HPDE6-E6E7 (cell line): Measurements from ENCODE around the gene HIVEP3.
A peak's percentile ranks its signal among the peaks of the same experiment; 100 is the strongest.

Experiments
- DNase-seq: peaks from one replicate; pipeline ENCODE4 v3.0.0; 2011; ENCODE audit warnings: missing footprints; ENCODE audit errors: extremely low spot score

Gene HIVEP3

DNA sequence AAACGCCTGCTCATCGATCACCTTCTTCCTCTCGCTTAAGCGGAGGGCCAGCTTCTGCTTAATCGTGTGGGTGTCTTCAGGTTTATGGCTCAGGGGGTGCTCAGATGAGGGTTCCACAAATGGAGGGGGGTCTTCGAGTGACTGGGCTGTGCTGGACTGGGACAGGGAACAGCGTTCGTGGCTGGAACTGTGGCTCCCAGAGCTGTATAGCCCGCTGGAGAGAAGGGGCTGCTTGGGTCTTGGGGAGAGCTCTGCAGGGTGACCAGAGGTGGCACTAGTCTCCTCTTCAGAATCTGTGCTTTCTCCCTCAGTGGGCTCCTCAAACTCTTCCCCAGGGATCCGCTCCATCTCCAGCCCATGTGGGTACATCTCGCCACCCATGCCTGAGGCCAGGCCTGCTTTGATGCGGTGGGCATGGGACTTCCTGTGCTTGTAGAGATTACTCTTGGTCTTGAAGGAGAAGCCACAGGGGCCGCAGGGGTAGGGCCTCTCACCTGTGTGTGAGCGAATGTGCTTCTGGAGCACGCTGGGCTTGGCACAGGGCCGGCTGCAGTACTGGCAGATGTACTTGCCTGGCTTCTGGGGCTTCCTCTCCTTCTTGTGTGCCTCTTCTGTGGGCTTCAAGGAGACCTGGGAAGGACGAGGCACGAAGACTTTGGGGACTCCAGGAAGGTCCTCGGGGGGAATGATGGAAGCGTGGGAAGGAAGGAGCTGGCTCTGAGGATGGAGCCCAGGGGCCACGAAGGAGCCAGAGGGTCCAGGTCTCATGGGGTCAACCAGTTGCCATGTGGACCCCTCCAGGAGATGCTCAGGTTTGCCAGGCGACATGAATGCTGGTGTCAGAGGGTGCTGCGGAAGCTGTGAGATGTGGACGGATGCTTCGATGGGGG, 334.8 kb downstream of the HIVEP3 start:
- DNase-seq: no peak

DNA sequence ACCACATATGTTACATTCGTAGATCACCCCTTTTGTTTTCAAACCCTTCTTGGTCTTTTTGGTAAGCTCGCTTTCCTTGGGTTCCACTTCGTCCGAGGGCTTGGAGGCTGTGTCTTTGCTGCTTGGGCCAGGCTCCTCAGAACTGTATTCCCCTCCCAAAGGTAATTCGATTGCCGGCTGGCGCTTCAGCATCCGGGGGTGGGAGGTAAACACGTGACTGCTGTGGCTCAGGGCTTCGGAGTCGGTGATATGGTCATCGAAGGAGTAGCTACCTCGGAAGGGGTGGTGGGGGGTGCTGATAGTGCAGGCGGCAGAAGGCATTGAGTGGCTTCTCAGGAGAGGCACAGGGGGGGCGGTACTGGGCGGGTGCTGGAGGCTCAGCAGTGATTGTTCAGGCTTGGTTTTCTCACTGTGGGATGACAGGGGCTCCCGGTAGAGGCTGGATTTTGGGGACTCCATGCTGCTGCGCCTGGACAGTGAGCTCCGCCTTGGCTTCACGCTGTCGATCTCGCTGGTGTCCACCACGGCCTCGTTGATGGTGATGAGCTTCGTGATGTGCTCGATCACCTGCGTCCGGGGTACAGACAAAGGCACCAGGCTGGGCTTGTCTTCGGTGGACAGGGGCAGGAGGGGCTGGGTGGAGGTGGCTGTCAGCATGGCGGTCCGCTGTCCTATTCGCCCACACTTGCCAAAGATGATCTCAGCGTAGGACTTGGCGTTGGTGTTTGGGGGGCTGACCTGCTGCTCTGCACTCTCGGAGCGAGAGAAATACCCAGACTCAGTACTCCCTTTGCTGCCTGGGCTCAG, 335.7 kb downstream of the HIVEP3 start:
- DNase-seq: no peak

DNA sequence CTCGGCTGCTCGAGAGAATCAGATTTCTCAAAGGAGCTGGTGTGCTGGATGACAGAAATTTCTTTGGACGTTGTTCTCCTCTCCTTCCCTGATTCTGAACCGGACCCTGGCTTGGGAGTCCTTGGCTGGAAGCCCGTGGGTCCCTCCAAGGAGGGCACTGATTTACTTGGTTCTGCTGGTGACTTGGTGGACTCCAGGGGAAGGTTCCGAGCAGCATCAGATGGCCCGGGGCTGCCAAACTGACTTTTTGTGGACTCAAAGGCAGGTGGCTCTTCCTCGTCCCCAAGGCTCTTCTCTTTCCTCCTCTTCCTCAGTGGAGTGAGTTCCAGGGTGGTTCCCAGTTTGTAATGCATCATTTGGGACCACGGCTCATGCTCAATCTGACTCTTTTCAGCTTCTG, 336.4 kb downstream of the HIVEP3 start:
- no peak for DNase-seq

DNA sequence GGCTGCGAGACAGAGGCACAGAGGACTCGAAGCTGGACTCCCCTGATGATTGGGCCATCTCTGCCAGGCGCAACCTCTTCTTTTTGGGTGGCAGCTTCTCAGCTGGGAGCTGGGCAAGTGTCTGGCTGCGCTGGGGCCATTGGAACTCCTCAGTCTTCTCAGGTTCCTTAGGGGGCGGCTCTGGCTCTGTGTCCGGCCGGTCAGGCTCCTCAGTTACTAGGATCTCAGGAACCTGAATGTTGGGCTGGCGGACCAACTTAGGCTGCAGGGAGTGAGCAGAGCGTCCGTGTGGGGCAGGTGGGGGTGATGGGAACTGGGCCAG, 336.8 kb downstream of the HIVEP3 start:
- no peak for DNase-seq

DNA sequence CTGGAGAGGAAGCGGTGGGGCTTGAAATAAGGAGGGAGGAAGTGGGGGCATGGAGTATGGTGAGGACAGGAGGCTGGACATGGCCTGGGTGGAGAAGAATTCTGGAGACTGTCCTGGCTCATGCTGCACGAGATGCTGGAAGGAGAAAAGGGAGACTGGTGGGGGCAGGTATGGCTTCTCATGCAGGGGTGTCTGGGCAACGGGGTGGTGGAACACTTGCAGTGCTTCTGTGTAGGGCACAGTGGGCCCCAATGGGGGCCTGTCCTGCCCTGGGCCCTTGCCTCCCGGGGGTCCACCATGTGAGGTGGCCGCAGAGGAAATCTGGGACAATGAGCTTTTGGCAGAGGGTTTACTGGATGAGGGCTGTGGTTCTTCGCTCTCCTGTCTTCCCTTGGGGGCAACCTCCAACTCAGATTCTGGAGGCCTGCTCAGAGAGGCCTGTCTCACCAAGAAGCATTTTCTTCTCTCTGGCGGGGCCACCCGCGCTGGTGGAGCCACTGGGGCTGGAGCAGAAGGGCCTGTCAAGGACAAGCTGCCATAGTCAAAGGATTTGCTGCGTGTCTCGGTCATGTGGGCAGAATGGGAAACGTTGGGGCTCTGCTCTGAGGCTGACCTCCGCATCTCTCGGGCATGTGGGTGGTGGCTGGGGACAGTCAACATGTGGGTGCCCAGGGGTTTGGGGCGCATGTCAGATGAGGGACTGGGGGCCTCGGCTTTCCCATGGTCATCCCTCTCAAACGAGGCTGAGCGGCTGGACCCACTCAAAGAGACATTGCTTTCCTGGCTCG, 337.3 kb downstream of the HIVEP3 start:
- DNase-seq: no peak

DNA sequence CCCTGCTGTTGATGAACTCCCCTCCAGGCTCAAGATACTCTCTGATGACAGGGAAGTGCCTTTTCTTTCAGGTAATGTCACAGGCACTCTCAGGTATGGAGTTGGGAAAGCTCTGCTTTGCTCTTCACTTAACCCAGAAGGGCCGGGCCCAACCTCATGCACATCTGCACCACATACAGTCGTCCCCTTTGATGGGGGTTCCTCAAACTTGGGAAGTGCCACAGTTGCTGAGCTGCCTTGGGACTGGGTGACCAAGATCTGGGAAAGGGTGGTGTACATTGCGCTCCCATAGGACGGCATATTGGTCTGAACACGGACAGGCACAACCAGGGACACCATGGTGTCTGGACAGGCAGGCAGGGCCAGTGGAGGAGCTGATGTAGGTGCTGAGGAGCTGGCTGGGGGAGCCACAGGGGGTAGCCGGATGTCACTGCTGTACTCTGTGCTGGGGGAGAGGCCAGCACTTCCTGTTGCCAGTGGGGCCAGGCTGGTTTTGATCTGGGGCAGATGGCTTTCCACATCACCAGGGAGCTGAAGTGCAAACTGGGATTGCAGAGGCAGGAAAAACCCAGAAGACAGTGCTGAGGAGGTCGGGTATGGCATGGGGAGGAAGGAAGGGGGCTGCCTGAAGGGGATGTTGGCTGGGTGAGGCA, 338.1 kb downstream of the HIVEP3 start:
- no peak for DNase-seq

DNA sequence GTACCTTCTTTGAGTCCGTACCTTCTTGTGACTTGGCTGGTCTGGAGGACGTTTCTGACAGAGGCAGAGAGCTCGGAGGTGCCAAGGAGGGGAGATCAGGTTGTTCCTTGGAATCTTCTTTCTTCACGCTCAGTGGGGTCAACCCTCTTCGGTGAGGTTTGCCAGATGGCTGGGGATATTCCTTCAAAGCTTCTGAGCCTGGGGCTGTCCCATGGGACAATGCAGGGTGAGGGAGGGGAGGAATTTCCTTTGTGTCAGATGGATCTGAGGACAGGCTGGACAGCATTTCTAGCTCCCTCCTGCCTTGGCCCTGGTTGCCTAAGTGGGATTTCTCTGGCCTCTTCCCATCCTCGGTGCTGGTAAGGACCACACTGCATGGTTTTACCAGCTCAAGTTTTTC, 338.7 kb downstream of the HIVEP3 start:
- no peak for DNase-seq

DNA sequence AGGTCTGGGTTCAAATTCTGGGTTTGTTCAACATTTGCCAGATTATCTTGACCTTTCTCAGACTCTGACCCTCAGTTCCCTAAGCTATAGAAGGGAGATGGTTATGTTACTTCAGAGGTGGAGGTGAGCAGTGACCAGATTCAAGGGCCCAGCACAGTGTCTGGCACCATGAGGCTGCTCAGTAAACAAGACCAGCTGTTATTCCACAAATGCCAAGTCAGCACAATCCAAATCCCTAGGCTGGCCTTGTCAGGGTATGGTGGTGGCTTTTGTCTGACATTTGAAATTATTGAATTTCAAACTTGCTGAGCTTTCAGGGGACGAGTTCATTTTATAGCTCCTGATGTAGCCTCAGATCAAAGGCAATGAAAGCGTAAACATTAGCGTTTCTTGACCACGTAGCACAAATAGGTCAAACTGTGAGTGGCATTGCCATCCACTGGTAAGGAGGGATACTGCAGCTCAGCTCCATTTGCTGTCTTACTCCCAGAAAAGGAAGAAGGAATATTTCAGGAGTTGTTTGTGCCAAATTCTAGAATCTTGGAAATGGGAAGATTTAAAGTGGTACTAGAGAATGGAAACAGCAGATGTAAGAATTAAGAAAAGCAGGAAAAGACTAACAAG, 339.9 kb downstream of the HIVEP3 start:
- peak; percentile 16 for DNase-seq

DNA sequence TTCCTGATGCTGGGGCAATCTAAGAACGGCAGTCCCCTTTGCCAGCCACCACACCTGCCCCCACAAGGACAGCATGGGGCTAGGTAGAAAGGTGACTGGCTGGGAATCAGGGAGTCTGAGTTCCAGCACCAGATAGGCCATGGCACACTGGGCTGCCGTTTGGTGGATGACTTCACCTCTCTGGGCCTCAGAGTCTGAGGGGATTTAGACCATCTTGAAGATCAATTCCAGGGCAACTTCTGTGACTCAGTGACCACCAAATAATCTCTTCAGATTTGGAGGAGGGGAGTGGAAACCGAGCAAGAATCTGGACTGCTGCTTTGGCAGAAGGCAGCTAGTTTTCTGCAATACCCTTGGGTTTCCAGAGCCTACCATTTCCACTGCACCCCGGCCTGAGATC, 342.1 kb downstream of the HIVEP3 start:
- DNase-seq: no peak

DNA sequence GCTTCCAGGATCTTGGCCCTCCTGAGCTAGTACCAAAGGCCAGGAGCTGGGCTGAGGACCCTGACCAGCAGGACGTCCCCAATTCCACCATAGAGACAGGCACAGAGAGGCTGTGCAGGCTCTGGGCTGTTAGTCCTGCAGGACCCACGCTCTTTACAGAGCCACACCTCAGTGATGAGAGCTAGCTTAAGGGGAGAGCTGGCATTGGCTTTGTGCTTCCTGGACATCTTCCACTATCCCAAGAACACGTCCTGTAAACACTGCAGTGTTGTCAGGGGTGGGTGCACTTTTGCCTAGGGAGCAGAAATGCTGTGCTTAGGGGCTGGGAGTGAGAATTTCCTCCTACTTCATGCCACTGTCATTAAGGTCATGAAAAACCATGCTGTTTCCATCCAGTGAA, 342.5 kb downstream of the HIVEP3 start:
- DNase-seq: no peak

DNA sequence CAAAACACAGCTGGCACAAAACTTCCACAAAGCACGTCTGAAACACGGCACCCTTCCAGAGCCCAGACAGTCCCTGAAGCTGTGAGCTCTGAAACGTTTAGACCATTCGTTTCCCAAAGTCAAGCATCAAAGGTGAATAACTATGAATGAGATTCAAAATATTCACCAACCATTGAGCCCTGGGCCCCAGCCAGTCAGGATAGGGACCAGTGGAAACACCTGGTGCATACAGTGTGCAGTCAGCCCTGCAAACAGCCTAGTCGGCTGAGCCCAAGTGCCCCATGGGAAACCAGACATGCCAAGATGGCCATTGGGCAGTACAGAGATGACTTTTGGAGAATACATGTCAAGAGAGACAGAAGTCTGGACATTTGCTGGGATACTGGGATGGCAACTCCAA, 343.9 kb downstream of the HIVEP3 start:
- DNase-seq: no peak

DNA sequence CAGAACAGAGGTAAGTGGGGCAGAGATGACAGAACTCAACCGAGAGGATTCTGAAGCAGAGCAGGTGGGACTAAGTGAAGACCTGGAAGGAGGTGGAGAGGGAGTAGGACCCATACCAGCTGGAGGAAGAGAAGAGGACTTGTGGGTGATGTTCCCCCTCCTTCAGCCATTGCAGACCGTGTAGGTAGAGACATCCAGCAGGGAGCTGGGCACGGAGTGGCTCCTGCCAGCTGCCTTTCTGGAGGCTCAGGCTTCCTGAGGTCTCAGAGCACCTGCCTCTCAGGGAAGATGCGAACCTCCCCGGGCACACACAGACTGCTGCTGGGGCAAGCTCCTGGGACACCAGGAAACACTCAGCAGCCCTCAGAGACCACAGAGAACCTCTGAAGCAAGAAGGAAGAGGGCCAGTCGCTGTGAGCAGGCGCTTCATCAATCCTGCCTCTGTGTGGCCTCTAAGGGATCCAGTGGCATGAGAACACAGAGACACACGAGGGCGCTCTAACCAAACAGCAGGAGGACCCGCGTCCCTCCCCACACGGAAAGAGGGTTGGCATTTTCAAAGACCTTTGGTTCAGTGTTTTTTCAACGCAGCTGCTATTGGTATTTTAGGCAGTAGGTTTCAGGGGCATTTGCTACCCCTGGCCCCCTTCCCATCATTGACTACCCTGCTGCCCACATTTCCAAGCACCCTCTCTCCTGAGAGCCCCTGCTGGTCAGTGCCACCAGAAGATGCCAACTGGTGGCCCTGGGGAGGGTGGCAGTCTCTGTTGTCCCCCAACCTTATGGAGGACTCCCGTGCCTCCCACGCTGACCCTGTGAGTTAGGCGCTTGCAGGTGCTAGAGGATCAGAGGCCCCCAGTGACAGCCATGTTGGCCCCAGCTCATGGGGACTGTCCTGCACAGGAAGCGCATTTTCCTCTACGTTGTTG, 344.7 kb downstream of the HIVEP3 start:
- peak; percentile 83 for DNase-seq

DNA sequence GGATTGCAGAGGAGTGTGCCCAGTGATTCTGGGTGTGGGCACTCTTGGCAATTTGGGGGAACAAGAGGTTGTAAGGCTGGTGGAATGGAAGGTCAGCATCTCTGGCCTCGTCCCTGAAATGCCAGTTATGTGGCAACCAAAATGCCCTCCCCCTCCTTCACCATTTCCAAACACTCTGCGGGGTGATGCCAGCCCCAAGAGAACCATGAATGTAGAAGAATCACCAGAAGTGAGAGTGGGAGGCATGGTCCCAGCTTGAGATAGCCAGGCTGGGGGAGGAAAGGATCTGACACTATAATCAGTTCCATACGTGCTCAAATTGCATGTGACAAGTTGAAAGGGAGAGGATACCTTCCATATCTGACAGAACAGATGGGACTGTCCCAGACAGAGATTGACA, 345.5 kb downstream of the HIVEP3 start:
- no peak for DNase-seq

DNA sequence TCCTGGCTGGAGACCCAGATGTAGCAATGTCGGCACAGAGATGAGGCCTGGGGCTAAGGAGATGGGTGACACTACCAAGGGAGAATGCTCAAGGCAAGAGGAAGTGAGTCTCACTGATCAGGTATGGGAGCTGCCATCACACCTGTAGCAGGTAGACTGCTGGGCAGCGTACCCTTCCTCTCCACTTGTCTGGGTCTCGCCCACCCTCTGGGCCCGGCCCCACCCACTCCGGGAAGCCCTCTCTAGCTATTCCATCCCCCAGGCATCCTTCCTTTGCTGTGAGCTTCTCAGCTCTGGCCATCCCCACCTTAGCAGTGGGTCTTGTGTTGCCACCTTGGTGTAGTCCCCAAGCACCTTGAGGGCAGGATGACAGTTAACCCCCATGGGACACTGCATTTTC, 346.5 kb downstream of the HIVEP3 start:
- DNase-seq: no peak

DNA sequence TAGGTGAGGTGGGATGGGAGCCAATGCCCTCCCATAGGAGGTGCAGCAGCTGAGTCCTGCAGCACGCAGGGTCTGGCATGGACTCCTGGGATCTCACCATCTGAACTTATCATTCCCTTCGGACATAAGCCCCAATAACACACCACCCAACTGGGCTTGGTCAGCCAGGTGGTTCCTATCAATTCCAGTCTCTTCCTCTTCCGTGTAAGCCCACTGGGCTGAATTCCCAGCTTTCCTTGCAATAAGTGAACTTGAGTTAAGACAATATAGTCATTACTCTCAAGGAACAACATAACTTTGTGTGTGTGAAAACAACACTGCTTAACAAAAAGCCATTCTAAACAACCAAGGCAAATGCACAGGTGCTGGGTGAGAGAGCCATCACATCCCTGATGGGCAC, 347.7 kb downstream of the HIVEP3 start:
- no peak for DNase-seq

DNA sequence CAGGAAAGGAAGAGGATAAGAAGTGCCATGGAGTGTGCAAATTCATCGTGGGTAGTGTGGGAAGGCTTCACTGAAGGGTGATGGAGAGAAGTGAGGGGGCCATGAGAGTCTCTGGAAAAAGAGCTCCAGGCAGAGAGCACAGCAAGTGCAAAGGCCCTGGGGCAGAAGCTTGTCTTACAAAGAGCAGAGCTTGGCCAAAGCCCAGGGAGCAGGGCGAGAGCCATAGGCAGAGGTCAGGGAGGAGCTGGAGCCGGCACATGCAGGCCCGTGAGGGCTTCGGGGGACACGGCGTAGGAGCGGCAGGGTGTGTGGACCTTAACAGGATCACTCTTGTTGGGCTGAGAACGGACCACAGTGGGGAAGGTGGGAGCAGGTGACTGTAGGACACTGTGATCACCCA, 350.5 kb downstream of the HIVEP3 start:
- no peak for DNase-seq

DNA sequence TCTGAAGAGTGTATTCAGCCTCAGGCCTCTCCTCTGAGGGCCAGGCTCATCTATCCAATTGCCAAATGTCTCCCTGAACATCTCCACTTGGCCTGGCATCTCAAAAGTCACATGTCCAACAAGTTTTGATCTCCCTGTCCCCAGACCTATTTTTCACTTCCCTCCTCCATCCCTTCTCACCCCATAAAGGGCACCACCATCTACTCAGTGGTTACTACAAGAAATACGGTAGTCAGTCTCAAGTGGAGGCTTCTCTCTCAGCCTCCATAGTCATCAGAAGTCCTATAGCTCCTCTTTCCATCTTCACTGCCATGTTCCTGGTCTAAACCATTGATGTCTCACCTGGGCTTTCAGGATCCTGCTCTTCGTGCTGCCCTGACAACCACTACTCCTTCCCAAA, 351.8 kb downstream of the HIVEP3 start:
- no peak for DNase-seq

DNA sequence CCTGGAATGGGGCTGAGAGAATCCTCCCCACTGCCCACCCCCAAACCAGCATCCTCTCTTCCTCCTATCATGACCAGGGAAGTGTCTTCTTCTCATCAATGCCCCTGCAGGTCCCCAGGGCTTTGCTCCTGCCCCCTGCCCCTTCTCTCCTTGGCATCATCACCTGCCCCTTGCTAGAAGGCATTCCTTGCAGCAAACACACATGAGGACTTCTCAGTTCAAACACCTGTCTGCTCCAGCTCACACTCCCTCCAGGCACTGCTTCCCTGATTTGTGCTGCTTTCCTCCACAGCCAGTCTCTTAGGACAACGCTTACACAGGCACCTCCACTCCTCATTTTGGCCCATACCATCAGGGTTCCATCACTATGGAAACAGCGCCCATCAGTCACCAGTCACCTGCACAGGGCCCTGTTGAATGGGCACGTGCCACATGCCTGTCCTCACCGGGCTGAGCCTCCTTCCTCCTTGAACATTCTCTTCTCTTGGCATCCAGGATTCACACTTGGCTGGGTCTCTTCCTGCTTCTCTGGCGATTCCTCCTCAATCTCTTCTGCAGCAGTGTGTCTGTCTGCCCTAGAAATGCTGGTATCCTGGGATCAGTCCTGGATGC, 352.3 kb downstream of the HIVEP3 start:
- no peak for DNase-seq

DNA sequence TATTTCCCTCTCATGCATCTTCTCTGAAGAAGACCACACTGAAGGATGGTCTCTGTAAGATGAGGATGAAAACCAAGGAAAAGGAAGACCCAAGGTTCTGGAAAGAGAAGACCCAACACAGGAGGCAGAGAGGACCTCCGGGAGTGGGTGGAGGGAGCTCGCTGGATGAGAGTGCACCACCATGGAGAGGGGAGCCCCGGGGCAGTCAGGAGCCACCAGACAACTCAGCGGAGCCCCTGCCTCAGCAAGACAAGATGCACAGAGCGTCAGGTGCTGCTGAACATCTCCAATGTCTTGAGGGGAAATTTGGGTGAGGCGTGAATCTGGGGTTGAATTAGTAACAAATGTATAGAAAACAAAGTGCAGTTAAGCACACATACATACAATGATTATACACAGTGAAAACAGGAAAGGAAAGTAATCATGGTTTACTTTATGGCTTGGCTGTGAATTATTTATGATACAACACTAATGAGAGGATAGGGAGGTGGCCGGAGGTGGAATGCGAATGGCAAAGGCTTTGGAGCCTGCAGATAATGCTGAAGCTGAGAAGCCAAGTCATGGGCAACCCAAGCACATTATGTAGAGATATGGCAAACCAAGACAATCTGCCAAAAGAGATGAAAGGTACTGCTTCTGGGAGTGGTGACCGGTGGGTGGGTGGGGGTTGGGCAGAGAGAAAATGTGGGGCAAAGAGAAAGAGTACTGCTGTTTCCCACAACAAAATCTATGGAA, 353.8 kb downstream of the HIVEP3 start:
- no peak for DNase-seq
